Mesothelial cell of epicardium (in vitro differentiated cells): ENCODE measurements around the gene SLC49A3. TPM values are rescaled to one million over a fixed set of nuclear protein-coding genes. Genes with fewer than 3 reads are reported as not detected.

ENCODE experiments used
- DNase-seq, 2 experiments: peaks; one replicate each; pipeline ENCODE4 v3.0.0; 2021; ENCODE audit warnings: low spot score in 2 of 2; ENCODE audit not compliant: unreplicated experiment in 2 of 2
- H3K27ac Mint-ChIP-seq: 2 replicates; pipeline ENCODE4 v1.8.0; 2021; ENCODE audit warnings: mixed read lengths
- H3K27me3 Mint-ChIP-seq: 2 replicates; pipeline ENCODE4 v1.8.0; 2021; ENCODE audit warnings: low read depth, mixed read lengths
- H3K36me3 Mint-ChIP-seq: 2 replicates; pipeline ENCODE4 v1.8.0; 2021; ENCODE audit warnings: mixed read lengths
- H3K4me1 Mint-ChIP-seq: 2 replicates; pipeline ENCODE4 v1.8.0; 2021; ENCODE audit warnings: mixed read lengths
- H3K4me3 Mint-ChIP-seq: 2 replicates; pipeline ENCODE4 v1.8.0; 2021; ENCODE audit warnings: mild to moderate bottlenecking, moderate library complexity, mixed read lengths
- H3K9me3 Mint-ChIP-seq: 2 replicates; pipeline ENCODE4 v1.8.0; 2021; ENCODE audit warnings: mixed read lengths
- total RNA-seq: library from RNA; stranded (reverse); gene quantifications from 3 replicates; pipeline ENCODE4 v1.2.1, GENCODE V29; 2021
- TF ChIP-seq, protein P1 (sequence below): fragments of 200-600 bp; sonication (generic); IDR thresholded peaks from one replicate; pipeline ENCODE4 v1.5.0; 2021; ENCODE audit warnings: antibody characterized with exemption; ENCODE audit not compliant: unreplicated experiment

The SLC49A3 gene
- total RNA-seq, 1 donor from 2014 or later: 13.4 TPM

DNA sequence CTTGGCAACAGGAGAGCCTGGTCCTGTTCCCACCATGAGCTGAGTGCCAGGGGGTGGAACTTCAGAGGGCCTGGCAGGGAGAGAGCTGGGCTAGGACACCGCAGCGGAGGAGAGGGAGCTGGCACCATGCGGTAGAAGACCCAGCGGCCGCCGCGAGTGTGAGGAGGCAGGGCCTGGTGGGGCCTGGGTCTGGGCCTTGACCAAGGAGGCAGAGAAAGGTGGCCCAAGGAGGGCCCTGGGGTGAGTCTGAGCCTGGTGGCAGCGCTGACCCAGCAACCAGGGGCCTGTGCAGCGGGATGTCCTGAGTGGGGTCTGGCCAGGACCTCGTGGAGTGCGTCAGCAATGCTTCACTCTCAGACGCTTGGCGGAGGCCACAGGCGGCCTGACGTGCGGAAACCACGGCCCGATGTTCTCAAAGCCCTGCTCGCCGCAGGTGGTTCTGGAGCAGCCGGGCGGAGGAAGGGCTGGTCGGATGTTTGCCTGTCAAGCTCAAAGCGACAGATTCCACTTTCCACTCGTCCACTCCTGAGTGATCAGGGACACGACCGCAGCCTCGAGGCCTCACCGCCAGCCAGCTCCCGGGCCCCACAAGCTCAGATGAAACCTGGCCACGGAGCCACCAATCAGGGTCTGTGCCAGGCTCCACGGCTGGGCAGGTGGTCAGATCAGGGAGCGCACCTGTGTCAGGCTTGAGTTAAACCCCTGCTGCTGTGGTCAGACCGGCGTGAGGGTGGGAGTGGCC is 35.7 kb downstream of the SLC49A3 start:
- peaks cover 2% of the 10 kb centered on the region for H3K27me3 Mint-ChIP-seq
- H3K27ac Mint-ChIP-seq: no peak overlapping the region
- H3K4me3 Mint-ChIP-seq: no peak overlapping the region
- H3K4me1 Mint-ChIP-seq: peaks cover 8% of the 10 kb centered on the region
- no peaks in the 10 kb centered on the region for H3K36me3 Mint-ChIP-seq
- DNase-seq: no peak
- TF ChIP-seq, protein P1, sequence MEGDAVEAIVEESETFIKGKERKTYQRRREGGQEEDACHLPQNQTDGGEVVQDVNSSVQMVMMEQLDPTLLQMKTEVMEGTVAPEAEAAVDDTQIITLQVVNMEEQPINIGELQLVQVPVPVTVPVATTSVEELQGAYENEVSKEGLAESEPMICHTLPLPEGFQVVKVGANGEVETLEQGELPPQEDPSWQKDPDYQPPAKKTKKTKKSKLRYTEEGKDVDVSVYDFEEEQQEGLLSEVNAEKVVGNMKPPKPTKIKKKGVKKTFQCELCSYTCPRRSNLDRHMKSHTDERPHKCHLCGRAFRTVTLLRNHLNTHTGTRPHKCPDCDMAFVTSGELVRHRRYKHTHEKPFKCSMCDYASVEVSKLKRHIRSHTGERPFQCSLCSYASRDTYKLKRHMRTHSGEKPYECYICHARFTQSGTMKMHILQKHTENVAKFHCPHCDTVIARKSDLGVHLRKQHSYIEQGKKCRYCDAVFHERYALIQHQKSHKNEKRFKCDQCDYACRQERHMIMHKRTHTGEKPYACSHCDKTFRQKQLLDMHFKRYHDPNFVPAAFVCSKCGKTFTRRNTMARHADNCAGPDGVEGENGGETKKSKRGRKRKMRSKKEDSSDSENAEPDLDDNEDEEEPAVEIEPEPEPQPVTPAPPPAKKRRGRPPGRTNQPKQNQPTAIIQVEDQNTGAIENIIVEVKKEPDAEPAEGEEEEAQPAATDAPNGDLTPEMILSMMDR: no peak
- no peaks in the 10 kb centered on the region for H3K9me3 Mint-ChIP-seq

- Mint-ChIP-seq H3K9me3 (no peaks in the 10 kb centered on the region), H3K4me1 (peaks cover 9% of the 10 kb centered on the region), H3K4me3 (no peak overlapping the region), H3K27me3 (peaks cover 2% of the 10 kb centered on the region), H3K36me3 (no peaks in the 10 kb centered on the region), H3K27ac (peak overlapping the region; percentile 39)
- TF ChIP-seq, protein P1: no peak
- DNase-seq: no peak
Measured at GRCh38 chr4:651884-652642, 36.9 kb downstream of the SLC49A3 start.

DNA sequence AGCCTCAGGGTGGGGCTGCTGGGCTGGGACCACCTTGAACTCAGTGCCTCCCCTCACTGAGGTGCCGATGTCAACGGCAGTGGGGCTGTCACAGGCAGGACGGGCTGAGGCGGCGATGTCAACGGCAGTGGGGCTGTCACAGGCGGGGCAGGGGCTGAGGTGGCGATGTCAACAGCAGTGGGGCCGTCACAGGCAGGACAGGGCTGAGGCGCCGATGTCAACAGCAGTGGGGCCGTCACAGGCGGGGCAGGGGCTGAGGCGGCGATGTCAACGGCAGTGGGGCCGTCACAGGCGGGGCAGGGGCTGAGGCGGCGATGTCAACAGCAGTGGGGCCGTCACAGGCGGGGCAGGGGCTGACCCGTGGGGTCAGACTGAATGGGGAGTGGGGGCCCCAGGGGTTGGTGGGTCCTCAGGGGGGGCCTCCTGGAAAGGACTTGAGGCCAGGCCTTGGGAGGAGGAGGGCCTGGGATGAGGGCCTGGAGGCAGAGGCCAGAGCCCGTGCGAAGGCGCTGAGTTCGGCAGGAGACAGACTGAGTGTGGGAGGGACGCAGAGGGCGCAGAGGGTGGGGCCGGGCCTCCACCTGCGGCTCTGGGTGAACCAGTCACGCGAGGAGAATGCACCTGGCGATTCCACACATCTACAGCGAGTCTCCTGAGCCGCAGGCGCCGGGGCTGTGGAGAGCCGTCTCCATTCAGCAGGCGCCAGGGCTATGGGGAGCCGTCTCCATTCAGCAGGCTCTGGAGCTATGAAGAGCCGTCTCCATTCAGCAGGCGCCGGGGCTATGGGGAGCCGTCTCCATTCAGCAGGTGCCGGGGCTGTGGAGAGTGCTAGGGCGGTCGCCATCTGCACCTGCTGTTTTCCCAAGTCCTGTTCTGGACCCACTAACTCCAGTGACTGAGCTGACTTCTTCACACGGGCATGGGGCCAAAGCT is 37.7 kb downstream of the SLC49A3 start:
- peaks cover 8% of the 10 kb centered on the region for H3K27me3 Mint-ChIP-seq
- H3K4me3 Mint-ChIP-seq: no peak overlapping the region
- TF ChIP-seq, protein P1: no peak
- DNase-seq: no peak
- H3K36me3 Mint-ChIP-seq: no peaks in the 10 kb centered on the region
- peaks cover 5% of the 10 kb centered on the region for H3K4me1 Mint-ChIP-seq
- no peak overlapping the region for H3K27ac Mint-ChIP-seq
- H3K9me3 Mint-ChIP-seq: no peaks in the 10 kb centered on the region

DNA sequence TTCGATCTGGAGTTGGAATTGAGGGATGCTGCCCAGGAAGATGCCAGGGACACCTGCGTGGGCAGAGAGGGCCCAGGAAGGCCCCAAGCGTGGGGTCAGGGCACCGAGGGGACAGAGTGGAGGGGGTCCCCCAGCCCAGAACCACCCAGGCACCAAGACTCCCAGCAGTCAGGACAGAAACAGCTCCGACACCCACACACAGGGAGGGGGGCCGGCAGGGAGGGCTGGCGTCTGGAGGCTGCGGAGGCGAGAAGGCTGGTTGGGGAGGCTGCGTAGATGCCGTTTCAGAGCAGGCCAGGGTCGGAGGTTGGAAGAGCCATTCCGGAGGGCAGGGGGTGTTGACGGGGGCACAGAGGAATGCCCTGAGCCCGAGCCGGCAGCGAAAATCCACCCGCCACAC is 38.5 kb downstream of the SLC49A3 start:
- Mint-ChIP-seq H3K27ac (no peak overlapping the region), H3K4me1 (peaks cover 5% of the 10 kb centered on the region), H3K27me3 (peaks cover 10% of the 10 kb centered on the region), H3K36me3 (no peaks in the 10 kb centered on the region), H3K9me3 (no peaks in the 10 kb centered on the region), H3K4me3 (no peak overlapping the region)
- DNase-seq: no peak
- TF ChIP-seq, protein P1: no peak

DNA sequence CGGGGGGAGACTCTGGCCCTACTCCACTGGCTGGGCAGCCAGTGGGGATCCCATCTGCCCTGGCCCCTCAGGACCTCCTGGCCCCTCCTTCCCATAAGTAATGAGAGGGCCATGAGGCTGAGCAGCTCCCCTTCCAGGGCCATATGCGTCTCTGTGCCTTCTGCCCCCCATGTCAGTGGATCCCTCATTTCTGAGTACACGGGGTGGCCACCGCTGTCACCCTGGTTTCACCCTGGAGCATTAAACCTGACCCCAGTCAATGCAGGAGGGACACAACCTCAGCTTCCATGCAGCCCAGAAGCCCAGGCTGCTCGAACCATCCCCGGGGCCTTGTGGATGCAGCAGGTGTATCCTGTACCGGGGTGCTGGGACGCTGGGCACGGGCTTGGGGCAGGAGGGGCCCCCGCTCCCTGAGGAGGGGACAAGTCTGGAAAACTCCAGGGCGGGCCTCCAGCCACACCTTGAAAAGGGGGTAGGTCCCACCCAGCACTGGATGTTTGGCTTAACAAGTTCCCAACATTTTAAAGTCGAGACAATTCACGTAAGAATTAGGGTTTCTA is 39.1 kb downstream of the SLC49A3 start:
- DNase-seq: no peak
- Mint-ChIP-seq H3K27me3 (peaks cover 10% of the 10 kb centered on the region), H3K9me3 (no peaks in the 10 kb centered on the region), H3K36me3 (no peaks in the 10 kb centered on the region), H3K27ac (no peak overlapping the region), H3K4me3 (no peak overlapping the region), H3K4me1 (peaks cover 5% of the 10 kb centered on the region)
- TF ChIP-seq, protein P1: no peak
